Peyer's patch (tissue), 4 donors: ENCODE measurements around the gene PTPN12. TPM values are rescaled to one million over a fixed set of nuclear protein-coding genes. Genes with fewer than 3 reads are reported as not detected.
"Not testable (repeated sequence)": the region's sequence is repeated elsewhere in the genome, so short reads cannot be mapped to it uniquely, and the experiment has no call there.

Source experiments
- DNase-seq, 3 donors: peaks; one replicate each; pipeline ENCODE4 v3.0.0-alpha.2; 2017 to 2019
- H3K27ac ChIP-seq, 4 donors: fragments of 200-600 bp; sonication (generic); one replicate each; pipeline ENCODE4 v1.5.1; 2016 to 2019
- H3K27me3 ChIP-seq, 2 donors: fragments of 200-600 bp; sonication (generic); one replicate each; pipeline ENCODE4 v1.5.1; 2019
- H3K36me3 ChIP-seq, 3 donors: fragments of 200-600 bp; sonication (generic); one replicate each; pipeline ENCODE4 v1.5.1; 2016 to 2019
- H3K4me1 ChIP-seq, 4 donors: fragments of 200-600 bp; sonication (generic); one replicate each; pipeline ENCODE4 v1.5.1; 2016 to 2019
- H3K4me3 ChIP-seq, 4 donors: fragments of 200-600 bp; sonication (generic); 1 replicate in 3 of 4; 2 replicates in 1 of 4; pipeline ENCODE4 v1.5.1; 2016 to 2019; ENCODE audit warnings: mild to moderate bottlenecking in 1 of 4
- H3K9me3 ChIP-seq, 4 donors: fragments of 200-600 bp; sonication (generic); one replicate each; pipeline ENCODE4 v1.5.1; 2016 to 2019; ENCODE audit warnings: mild to moderate bottlenecking in 1 of 4
- CTCF ChIP-seq, 6 experiments: fragments of 450-650 bp in 4 of 6; fragments of 200-600 bp in 2 of 6; sonication (generic) in 1 of 6; IDR thresholded peaks; one replicate each; pipeline ENCODE4 v1.5.1; 2017 to 2019; ENCODE audit warnings: antibody characterized with exemption in 6 of 6, mild to moderate bottlenecking in 3 of 6, moderate library complexity in 1 of 6
- POLR2A ChIP-seq, 2 donors: fragments of 450-650 bp; IDR thresholded peaks; one replicate each; pipeline ENCODE4 v1.5.1; 2017; ENCODE audit warnings: antibody characterized with exemption in 2 of 2, mild to moderate bottlenecking in 2 of 2, moderate library complexity in 2 of 2
- total RNA-seq, 4 donors: library from RNA; depleted of rRNA; stranded (reverse); fragments of >200 nt; gene quantifications; one replicate each; pipeline ENCODE4 v1.1.0, GENCODE V29; 2016

The PTPN12 gene
- total RNA-seq, 4 donors from 2014 or later, result 41.3 to 176 (median 66.9) TPM

- TF ChIP-seq CTCF (IDR thresholded peaks at IDR 0.05), result no peak
- TF ChIP-seq POLR2A (IDR thresholded peaks at IDR 0.05), result no peak
- no peak for DNase-seq
- Histone ChIP-seq H3K36me3 (no peaks in the 10 kb centered on the region), H3K27me3 (no peaks in the 10 kb centered on the region), H3K27ac (peak overlapping the region; percentile 93 to 98 (median 96)), H3K4me3 (peak overlapping the region; percentile 85 to 95 (median 92)), H3K4me1 (peaks cover 0 to 23% (median under 1%) of the 10 kb centered on the region in 4 donors), H3K9me3 (no peaks in the 10 kb centered on the region)
Observed at GRCh38 chr7:77536017-77536412, 1.1 kb upstream of the PTPN12 start.

GRCh38 chr7:77536413-77537135 lies 521 bp upstream of the PTPN12 start:
- H3K27me3 ChIP-seq, result no peaks in the 10 kb centered on the region
- H3K4me1 ChIP-seq, result peaks cover 0 to 27% (median 3%) of the 10 kb centered on the region in 4 donors
- peak overlapping the region; percentile 85 to 95 (median 92) for H3K4me3 ChIP-seq
- no peaks in the 10 kb centered on the region for H3K9me3 ChIP-seq
- peak overlapping the region; percentile 93 to 98 (median 96) for H3K27ac ChIP-seq
- TF ChIP-seq CTCF (IDR thresholded peaks at IDR 0.05) (peak in 1 of 6 experiments; percentile 19), POLR2A (IDR thresholded peaks at IDR 0.05) (peak; percentile 86 to 99)
- peak; percentile 96 to 99 (median 99) for DNase-seq
- no peaks in the 10 kb centered on the region for H3K36me3 ChIP-seq

GRCh38 chr7:77537778-77538280 lies 734 bp downstream of the PTPN12 start:
- peak; percentile 48 to 68 (median 65) for DNase-seq
- Histone ChIP-seq H3K27me3 (no peaks in the 10 kb centered on the region), H3K36me3 (no peaks in the 10 kb centered on the region), H3K27ac (peak overlapping the region; percentile 93 to 98 (median 96)), H3K9me3 (no peaks in the 10 kb centered on the region), H3K4me1 (peaks cover 0 to 37% (median 3%) of the 10 kb centered on the region in 4 donors), H3K4me3 (peak overlapping the region; percentile 85 to 95 (median 92))
- TF ChIP-seq POLR2A (IDR thresholded peaks at IDR 0.05), result no peak
- TF ChIP-seq CTCF (IDR thresholded peaks at IDR 0.05), result no peak

- Histone ChIP-seq H3K27me3 (no peaks in the 10 kb centered on the region), H3K36me3 (no peaks in the 10 kb centered on the region), H3K4me1 (peaks cover 0 to 37% (median 3%) of the 10 kb centered on the region in 4 donors), H3K27ac (peak overlapping the region; percentile 93 to 98 (median 96)), H3K9me3 (no peaks in the 10 kb centered on the region), H3K4me3 (peak overlapping the region; percentile 85 to 95 (median 92))
- peak; percentile 59 to 92 (median 79) for DNase-seq
- TF ChIP-seq CTCF (IDR thresholded peaks at IDR 0.05) (no peak), POLR2A (IDR thresholded peaks at IDR 0.05) (no peak)
Observed at GRCh38 chr7:77538281-77539212, 1.5 kb downstream of the PTPN12 start.

- Histone ChIP-seq H3K9me3 (no peaks in the 10 kb centered on the region), H3K36me3 (no peaks in the 10 kb centered on the region), H3K4me3 (no peak overlapping the region), H3K27ac (no peak overlapping the region), H3K27me3 (no peaks in the 10 kb centered on the region), H3K4me1 (peaks cover 0 to 37% (median 3%) of the 10 kb centered on the region in 4 donors)
- TF ChIP-seq CTCF (IDR thresholded peaks at IDR 0.05), result peak in 1 of 6 experiments; percentile 19
- no peak for TF ChIP-seq POLR2A (IDR thresholded peaks at IDR 0.05)
- no peak for DNase-seq
Observed at GRCh38 chr7:77540402-77540822, 3.3 kb downstream of the PTPN12 start.

- H3K27me3 ChIP-seq, H3K4me3 ChIP-seq, H3K27ac ChIP-seq, H3K9me3 ChIP-seq, H3K36me3 ChIP-seq, DNase-seq: not testable (repeated sequence)
- H3K4me1 ChIP-seq, result peaks cover 0 to 37% (median 3%) of the 10 kb centered on the region in 4 donors
Observed at GRCh38 chr7:77540993-77541392, 3.9 kb downstream of the PTPN12 start.
